ENCODE data around the gene PXDN.
"Not testable (repeated sequence)": the region's sequence is repeated elsewhere in the genome, so short reads cannot be mapped to it uniquely, and the experiment has no call there.

PXDN gene

GRCh38 chr2:1741851-1742250, 2.5 kb downstream of the PXDN start:
- no peaks in the 10 kb centered on the region for H3K9me3 Mint-ChIP-seq
- peaks cover 52% of the 10 kb centered on the region for H3K27me3 Mint-ChIP-seq
- no peak overlapping the region for H3K27ac Mint-ChIP-seq
- no peak for ATAC-seq
- H3K36me3 Mint-ChIP-seq: no peaks in the 10 kb centered on the region
- H3K4me1 Mint-ChIP-seq: no peaks in the 10 kb centered on the region
- H3K4me3 Mint-ChIP-seq: no peak overlapping the region

- no peak overlapping the region for H3K27ac Mint-ChIP-seq
- no peak for ATAC-seq
- no peak overlapping the region for H3K4me3 Mint-ChIP-seq
- no peaks in the 10 kb centered on the region for H3K4me1 Mint-ChIP-seq
- H3K36me3 Mint-ChIP-seq: no peaks in the 10 kb centered on the region
- H3K27me3 Mint-ChIP-seq: peaks cover 43% of the 10 kb centered on the region
- H3K9me3 Mint-ChIP-seq: no peaks in the 10 kb centered on the region
Measured at GRCh38 chr2:1740716-1741589, 3.4 kb downstream of the PXDN start.

GRCh38 chr2:1739961-1740715, 4.2 kb downstream of the PXDN start:
- Mint-ChIP-seq H3K4me3 (no peak overlapping the region), H3K27me3 (peaks cover 35% of the 10 kb centered on the region), H3K27ac (no peak overlapping the region), H3K9me3 (no peaks in the 10 kb centered on the region), H3K36me3 (no peaks in the 10 kb centered on the region), H3K4me1 (no peaks in the 10 kb centered on the region)
- no peak for ATAC-seq

GRCh38 chr2:1739322-1739957, 4.9 kb downstream of the PXDN start:
- Mint-ChIP-seq H3K9me3 (no peaks in the 10 kb centered on the region), H3K4me3 (no peak overlapping the region), H3K36me3 (no peaks in the 10 kb centered on the region), H3K27me3 (peaks cover 28% of the 10 kb centered on the region), H3K27ac (no peak overlapping the region), H3K4me1 (no peaks in the 10 kb centered on the region)
- ATAC-seq: no peak

- Mint-ChIP-seq H3K4me1 (no peaks in the 10 kb centered on the region), H3K4me3 (no peak overlapping the region), H3K27ac (no peak overlapping the region), H3K27me3 (peaks cover 28% of the 10 kb centered on the region), H3K9me3 (no peaks in the 10 kb centered on the region), H3K36me3 (no peaks in the 10 kb centered on the region)
- no peak for ATAC-seq
Measured at GRCh38 chr2:1738646-1739302, 5.5 kb downstream of the PXDN start.

GRCh38 chr2:1738163-1738562, 6.2 kb downstream of the PXDN start:
- no peak for ATAC-seq
- H3K9me3 Mint-ChIP-seq: no peaks in the 10 kb centered on the region
- H3K27me3 Mint-ChIP-seq: peaks cover 27% of the 10 kb centered on the region
- no peaks in the 10 kb centered on the region for H3K4me1 Mint-ChIP-seq
- H3K27ac Mint-ChIP-seq: no peak overlapping the region
- no peaks in the 10 kb centered on the region for H3K36me3 Mint-ChIP-seq
- no peak overlapping the region for H3K4me3 Mint-ChIP-seq

- no peak for ATAC-seq
- Mint-ChIP-seq H3K27me3 (peaks cover 15% of the 10 kb centered on the region), H3K9me3 (no peaks in the 10 kb centered on the region), H3K4me1 (no peaks in the 10 kb centered on the region), H3K4me3 (no peak overlapping the region), H3K36me3 (no peaks in the 10 kb centered on the region), H3K27ac (no peak overlapping the region)
Measured at GRCh38 chr2:1736997-1737480, 7.3 kb downstream of the PXDN start.

- Mint-ChIP-seq H3K4me3 (no peak overlapping the region), H3K36me3 (no peaks in the 10 kb centered on the region), H3K9me3 (no peaks in the 10 kb centered on the region), H3K27ac (no peak overlapping the region), H3K27me3 (peaks cover 5% of the 10 kb centered on the region), H3K4me1 (no peaks in the 10 kb centered on the region)
- ATAC-seq: no peak
Measured at GRCh38 chr2:1736045-1736444, 8.3 kb downstream of the PXDN start.

- not testable (repeated sequence) for H3K9me3 Mint-ChIP-seq, ATAC-seq, H3K4me1 Mint-ChIP-seq, H3K36me3 Mint-ChIP-seq, H3K27me3 Mint-ChIP-seq, H3K4me3 Mint-ChIP-seq, H3K27ac Mint-ChIP-seq
Measured at GRCh38 chr2:1733298-1733697, 11.0 kb downstream of the PXDN start.

- H3K27me3 Mint-ChIP-seq: no peaks in the 10 kb centered on the region
- no peaks in the 10 kb centered on the region for H3K36me3 Mint-ChIP-seq
- H3K4me3 Mint-ChIP-seq: no peak overlapping the region
- H3K27ac Mint-ChIP-seq: no peak overlapping the region
- no peaks in the 10 kb centered on the region for H3K4me1 Mint-ChIP-seq
- ATAC-seq: no peak
- no peaks in the 10 kb centered on the region for H3K9me3 Mint-ChIP-seq
Measured at GRCh38 chr2:1731963-1732768, 12.1 kb downstream of the PXDN start.

GRCh38 chr2:1731447-1731962, 12.8 kb downstream of the PXDN start:
- Mint-ChIP-seq H3K4me1 (no peaks in the 10 kb centered on the region), H3K27me3 (no peaks in the 10 kb centered on the region), H3K4me3 (no peak overlapping the region), H3K36me3 (no peaks in the 10 kb centered on the region), H3K27ac (no peak overlapping the region), H3K9me3 (no peaks in the 10 kb centered on the region)
- no peak for ATAC-seq

- no peaks in the 10 kb centered on the region for H3K9me3 Mint-ChIP-seq
- H3K36me3 Mint-ChIP-seq: no peaks in the 10 kb centered on the region
- H3K27me3 Mint-ChIP-seq: no peaks in the 10 kb centered on the region
- no peak overlapping the region for H3K4me3 Mint-ChIP-seq
- no peaks in the 10 kb centered on the region for H3K4me1 Mint-ChIP-seq
- no peak for ATAC-seq
- H3K27ac Mint-ChIP-seq: no peak overlapping the region
Measured at GRCh38 chr2:1730015-1730927, 14.0 kb downstream of the PXDN start.

- Mint-ChIP-seq H3K27ac (no peak overlapping the region), H3K27me3 (no peaks in the 10 kb centered on the region), H3K9me3 (no peaks in the 10 kb centered on the region), H3K4me3 (no peak overlapping the region), H3K36me3 (no peaks in the 10 kb centered on the region), H3K4me1 (no peaks in the 10 kb centered on the region)
- ATAC-seq: no peak
Measured at GRCh38 chr2:1729242-1729641, 15.1 kb downstream of the PXDN start.
